Osteocyte (in vitro differentiated cells): ENCODE data around the gene SND1. TPM values are rescaled to one million over a fixed set of nuclear protein-coding genes. Genes with fewer than 3 reads are reported as not detected.

Experiments used
- DNase-seq: peaks from one replicate; pipeline ENCODE4 v3.0.0; 2021; ENCODE audit warnings: mixed read lengths; ENCODE audit not compliant: unreplicated experiment; ENCODE audit errors: extremely low spot score
- H3K27ac Mint-ChIP-seq: one replicate; pipeline ENCODE4 v1.8.0; 2021; ENCODE audit warnings: mild to moderate bottlenecking, mixed read lengths; ENCODE audit not compliant: unreplicated experiment
- H3K27me3 Mint-ChIP-seq: one replicate; pipeline ENCODE4 v1.8.0; 2021; ENCODE audit warnings: mixed read lengths; ENCODE audit not compliant: unreplicated experiment
- H3K36me3 Mint-ChIP-seq: one replicate; pipeline ENCODE4 v1.8.0; 2021; ENCODE audit warnings: mixed read lengths; ENCODE audit not compliant: unreplicated experiment
- H3K4me1 Mint-ChIP-seq: one replicate; pipeline ENCODE4 v1.8.0; 2021; ENCODE audit warnings: mixed read lengths; ENCODE audit not compliant: unreplicated experiment
- H3K4me3 Mint-ChIP-seq: one replicate; pipeline ENCODE4 v1.8.0; 2021; ENCODE audit warnings: mild to moderate bottlenecking, moderate library complexity, mixed read lengths; ENCODE audit not compliant: unreplicated experiment
- H3K9me3 Mint-ChIP-seq: one replicate; pipeline ENCODE4 v1.8.0; 2021; ENCODE audit warnings: mixed read lengths; ENCODE audit not compliant: unreplicated experiment
- total RNA-seq: library from RNA; stranded (reverse); gene quantifications from 2 replicates; pipeline ENCODE4 v1.2.1, GENCODE V29; 2021
- TF ChIP-seq, protein P1 (sequence below): fragments of 200-600 bp; sonication (generic); IDR thresholded peaks from 2 replicates; pipeline ENCODE4 v1.5.0; 2021; ENCODE audit warnings: antibody characterized with exemption, mild to moderate bottlenecking, moderate library complexity

The SND1 gene
- total RNA-seq, 1 donor from 2014 or later: 229 TPM

GRCh38 chr7:127769696-127770400, 117.9 kb downstream of the SND1 start:
- Mint-ChIP-seq H3K27ac (peak overlapping the region; percentile 64), H3K4me3 (no peak overlapping the region), H3K9me3 (no peaks in the 10 kb centered on the region), H3K4me1 (peaks cover 21% of the 10 kb centered on the region), H3K27me3 (no peaks in the 10 kb centered on the region), H3K36me3 (peaks cover 1% of the 10 kb centered on the region)
- DNase-seq: no peak
- TF ChIP-seq, protein P1, sequence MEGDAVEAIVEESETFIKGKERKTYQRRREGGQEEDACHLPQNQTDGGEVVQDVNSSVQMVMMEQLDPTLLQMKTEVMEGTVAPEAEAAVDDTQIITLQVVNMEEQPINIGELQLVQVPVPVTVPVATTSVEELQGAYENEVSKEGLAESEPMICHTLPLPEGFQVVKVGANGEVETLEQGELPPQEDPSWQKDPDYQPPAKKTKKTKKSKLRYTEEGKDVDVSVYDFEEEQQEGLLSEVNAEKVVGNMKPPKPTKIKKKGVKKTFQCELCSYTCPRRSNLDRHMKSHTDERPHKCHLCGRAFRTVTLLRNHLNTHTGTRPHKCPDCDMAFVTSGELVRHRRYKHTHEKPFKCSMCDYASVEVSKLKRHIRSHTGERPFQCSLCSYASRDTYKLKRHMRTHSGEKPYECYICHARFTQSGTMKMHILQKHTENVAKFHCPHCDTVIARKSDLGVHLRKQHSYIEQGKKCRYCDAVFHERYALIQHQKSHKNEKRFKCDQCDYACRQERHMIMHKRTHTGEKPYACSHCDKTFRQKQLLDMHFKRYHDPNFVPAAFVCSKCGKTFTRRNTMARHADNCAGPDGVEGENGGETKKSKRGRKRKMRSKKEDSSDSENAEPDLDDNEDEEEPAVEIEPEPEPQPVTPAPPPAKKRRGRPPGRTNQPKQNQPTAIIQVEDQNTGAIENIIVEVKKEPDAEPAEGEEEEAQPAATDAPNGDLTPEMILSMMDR: no peak

DNA sequence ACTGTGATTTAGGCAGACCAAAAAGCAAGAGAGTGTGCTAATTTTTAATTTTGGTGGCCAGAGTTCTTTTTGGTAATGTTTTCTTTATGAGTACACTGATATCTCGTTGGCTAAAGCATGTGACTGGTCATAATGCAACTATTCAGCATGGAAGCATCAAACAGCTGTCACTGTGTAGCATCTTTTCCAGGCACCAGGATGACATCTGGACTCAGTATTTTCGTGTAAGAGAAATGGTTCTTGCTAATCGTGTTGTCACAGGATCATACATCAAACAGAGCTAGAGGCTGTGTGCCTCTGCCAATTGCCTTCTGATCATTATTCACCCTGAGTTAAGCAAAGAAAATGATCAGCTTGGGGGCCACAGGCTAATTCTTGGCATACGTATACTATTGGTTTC, 118.9 kb downstream of the SND1 start:
- Mint-ChIP-seq H3K27ac (no peak overlapping the region), H3K36me3 (peaks cover 1% of the 10 kb centered on the region), H3K4me1 (peaks cover 21% of the 10 kb centered on the region), H3K4me3 (no peak overlapping the region), H3K9me3 (no peaks in the 10 kb centered on the region), H3K27me3 (no peaks in the 10 kb centered on the region)
- TF ChIP-seq, protein P1: no peak
- no peak for DNase-seq

- DNase-seq: no peak
- TF ChIP-seq, protein P1: no peak
- Mint-ChIP-seq H3K27me3 (no peaks in the 10 kb centered on the region), H3K27ac (no peak overlapping the region), H3K36me3 (peaks cover 1% of the 10 kb centered on the region), H3K9me3 (no peaks in the 10 kb centered on the region), H3K4me1 (peaks cover 25% of the 10 kb centered on the region), H3K4me3 (no peak overlapping the region)
Measured at GRCh38 chr7:127771707-127772106, 119.7 kb downstream of the SND1 start.

DNA sequence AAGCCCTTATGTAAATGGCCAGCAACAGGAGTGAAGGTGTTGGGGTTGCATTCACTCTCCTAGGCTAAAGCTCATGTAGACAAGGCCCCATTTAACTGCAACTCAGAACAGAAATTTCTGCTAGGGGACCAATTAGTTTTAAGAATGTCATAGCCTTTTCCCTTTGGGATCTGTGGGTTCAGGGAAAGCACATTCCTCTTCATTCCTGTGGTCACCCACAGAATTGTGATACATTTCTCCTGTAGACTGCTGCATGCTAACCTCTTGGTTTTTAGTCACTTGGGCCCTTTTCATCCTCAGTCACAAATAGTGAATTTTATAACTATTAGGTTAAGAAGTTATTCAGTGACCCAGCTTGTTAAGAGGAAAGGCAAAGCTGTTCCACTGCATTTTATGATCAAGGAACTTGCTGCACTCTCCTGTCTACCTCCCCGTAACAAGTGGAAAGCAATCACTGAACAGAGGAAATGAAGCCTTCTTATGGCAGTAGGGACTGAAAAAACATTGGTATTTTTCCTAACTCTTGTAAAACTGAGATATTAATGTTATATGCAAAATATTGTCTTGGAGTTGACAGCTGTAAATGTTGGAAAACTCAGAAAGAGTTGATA, 124.9 kb downstream of the SND1 start:
- TF ChIP-seq, protein P1: no peak
- H3K36me3 Mint-ChIP-seq: no peaks in the 10 kb centered on the region
- no peak for DNase-seq
- no peaks in the 10 kb centered on the region for H3K27me3 Mint-ChIP-seq
- peak overlapping the region; percentile 20 for H3K27ac Mint-ChIP-seq
- H3K4me1 Mint-ChIP-seq: peaks cover 18% of the 10 kb centered on the region
- no peaks in the 10 kb centered on the region for H3K9me3 Mint-ChIP-seq
- H3K4me3 Mint-ChIP-seq: no peak overlapping the region

DNA sequence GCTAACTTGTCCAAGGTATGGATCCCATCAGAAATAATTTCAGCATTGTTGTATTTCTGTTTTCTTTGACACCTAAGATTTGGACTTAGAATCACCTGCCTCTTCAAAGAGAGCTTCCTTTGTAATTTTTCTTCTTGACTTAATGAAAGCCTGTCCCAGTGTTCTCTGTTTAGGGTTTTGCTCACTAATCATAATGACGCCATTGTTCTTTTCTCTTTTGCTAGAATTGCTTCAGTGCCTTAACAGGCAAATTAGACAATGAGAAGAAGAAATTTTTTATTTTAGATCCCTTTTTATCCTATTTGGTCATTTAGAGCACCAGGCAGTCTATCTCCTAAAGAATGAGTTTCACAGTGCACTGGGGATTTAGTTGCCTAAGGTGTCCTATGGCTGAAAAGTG, 128.5 kb downstream of the SND1 start:
- H3K4me1 Mint-ChIP-seq: peaks cover 24% of the 10 kb centered on the region
- no peak overlapping the region for H3K4me3 Mint-ChIP-seq
- H3K9me3 Mint-ChIP-seq: no peaks in the 10 kb centered on the region
- H3K36me3 Mint-ChIP-seq: no peaks in the 10 kb centered on the region
- no peaks in the 10 kb centered on the region for H3K27me3 Mint-ChIP-seq
- TF ChIP-seq, protein P1: no peak
- DNase-seq: no peak
- no peak overlapping the region for H3K27ac Mint-ChIP-seq
